Measurements from ENCODE around the gene TMPRSS11D. TPM values are rescaled to one million over a fixed set of nuclear protein-coding genes. Genes with fewer than 3 reads are reported as not detected.

TMPRSS11D gene
- total RNA-seq, 1 experiment from 2014 or later, result not detected

- no TSS peak for BruUV-seq (replicated peaks)
- POLR2A ChIA-PET (ENCODE audit: unreplicated experiment), result interaction anchor here (0.6 kb wide), 1 partner anchor 79 kb away, joined by 5 read pairs; no protein-coding TSS in a partner anchor
- H3K4me2 ChIP-seq, result no peak overlapping the region
Observed at GRCh38 chr4:67820903-67821302, 62.9 kb downstream of the TMPRSS11D start.

GRCh38 chr4:67810011-67810410 lies 73.8 kb downstream of the TMPRSS11D start:
- no peak for DNase-seq
- H3K27ac ChIP-seq, result no peak overlapping the region
- H3K9me2 ChIP-seq (ENCODE audit: insufficient read depth), result no peaks in the 10 kb centered on the region
- POLR2A ChIA-PET (ENCODE audit: unreplicated experiment), result no interaction called here
- BruUV-seq (replicated peaks), result no TSS peak
- H3K36me3 ChIP-seq (ENCODE audit: low read depth), result no peaks in the 10 kb centered on the region
- intact Hi-C loops (cut with micrococcal nuclease; ENCODE audit: unreplicated experiment), result no loop called here
- no peaks in the 10 kb centered on the region for H3K9me3 ChIP-seq (ENCODE audit: insufficient read depth, low read depth)
- no peaks in the 10 kb centered on the region for H4K20me1 ChIP-seq (ENCODE audit: insufficient read depth)
- no peaks in the 10 kb centered on the region for H3K79me2 ChIP-seq (ENCODE audit: low read depth)
- CTCF ChIA-PET, result no interaction called here
- no peak overlapping the region for H3K4me3 ChIP-seq
- no peaks in the 10 kb centered on the region for H3F3A ChIP-seq (ENCODE audit: insufficient read depth, low read depth)
- no peaks in the 10 kb centered on the region for H3K4me1 ChIP-seq (replicated peaks; ENCODE audit: insufficient read depth)
- TF ChIP-seq CTCF (conservative IDR thresholded peaks at IDR 0.05) (no peak), EZH2 (IDR thresholded peaks at IDR 0.05; ENCODE audit: low read depth) (no peak)
- H3K27me3 ChIP-seq (ENCODE audit: insufficient read depth, low read depth), result no peaks in the 10 kb centered on the region
- H2AFZ ChIP-seq, result no peak overlapping the region
- no peak overlapping the region for H3K4me2 ChIP-seq

More at GRCh38 chr4:67820903-67821302, 62.9 kb downstream of the TMPRSS11D start:
- no peak overlapping the region for H3K4me3 ChIP-seq
- CTCF ChIA-PET, result no interaction called here
- no peaks in the 10 kb centered on the region for H3K4me1 ChIP-seq (replicated peaks; ENCODE audit: insufficient read depth)
- H3K36me3 ChIP-seq (ENCODE audit: low read depth), result no peaks in the 10 kb centered on the region
- H3K27ac ChIP-seq, result no peak overlapping the region
- no peaks in the 10 kb centered on the region for H3K9me2 ChIP-seq (ENCODE audit: insufficient read depth)
- no peaks in the 10 kb centered on the region for H3K9me3 ChIP-seq (ENCODE audit: insufficient read depth, low read depth)
- no peaks in the 10 kb centered on the region for H3F3A ChIP-seq (ENCODE audit: insufficient read depth, low read depth)
- no peak for DNase-seq
- TF ChIP-seq EZH2 (IDR thresholded peaks at IDR 0.05; ENCODE audit: low read depth) (no peak), CTCF (conservative IDR thresholded peaks at IDR 0.05) (no peak)
- intact Hi-C loops (cut with micrococcal nuclease; ENCODE audit: unreplicated experiment), result no loop called here
- no peaks in the 10 kb centered on the region for H3K79me2 ChIP-seq (ENCODE audit: low read depth)
- no peak overlapping the region for H2AFZ ChIP-seq
- no peaks in the 10 kb centered on the region for H4K20me1 ChIP-seq (ENCODE audit: insufficient read depth)
- H3K27me3 ChIP-seq (ENCODE audit: insufficient read depth, low read depth), result no peaks in the 10 kb centered on the region

- H3K9me3 ChIP-seq (ENCODE audit: insufficient read depth, low read depth), result no peaks in the 10 kb centered on the region
- no peak overlapping the region for H2AFZ ChIP-seq
- no TSS peak for BruUV-seq (replicated peaks)
- H3K4me3 ChIP-seq, result no peak overlapping the region
- no peaks in the 10 kb centered on the region for H4K20me1 ChIP-seq (ENCODE audit: insufficient read depth)
- TF ChIP-seq EZH2 (IDR thresholded peaks at IDR 0.05; ENCODE audit: low read depth), result no peak
- TF ChIP-seq CTCF (conservative IDR thresholded peaks at IDR 0.05), result no peak
- H3K79me2 ChIP-seq (ENCODE audit: low read depth), result no peaks in the 10 kb centered on the region
- DNase-seq, result no peak
- no peaks in the 10 kb centered on the region for H3F3A ChIP-seq (ENCODE audit: insufficient read depth, low read depth)
- no peaks in the 10 kb centered on the region for H3K27me3 ChIP-seq (ENCODE audit: insufficient read depth, low read depth)
- intact Hi-C loops (cut with micrococcal nuclease; ENCODE audit: unreplicated experiment), result no loop called here
- no peaks in the 10 kb centered on the region for H3K4me1 ChIP-seq (replicated peaks; ENCODE audit: insufficient read depth)
- no peaks in the 10 kb centered on the region for H3K9me2 ChIP-seq (ENCODE audit: insufficient read depth)
- no peak overlapping the region for H3K27ac ChIP-seq
- POLR2A ChIA-PET (ENCODE audit: unreplicated experiment), result no interaction called here
- no peaks in the 10 kb centered on the region for H3K36me3 ChIP-seq (ENCODE audit: low read depth)
- CTCF ChIA-PET, result no interaction called here
- H3K4me2 ChIP-seq, result no peak overlapping the region
Observed at GRCh38 chr4:67809502-67809901, 74.3 kb downstream of the TMPRSS11D start.
